Lower lobe of right lung (tissue), 2 donors: Measurements from ENCODE around the gene KDM7A. TPM values are rescaled to one million over a fixed set of nuclear protein-coding genes. Genes with fewer than 3 reads are reported as not detected.

Experiments used
- ATAC-seq, 2 donors: fragments of 200-7000 bp; cut with Tn5 transposase; one replicate each; pipeline ENCODE4 v1.9.1; 2020 to 2022; ENCODE audit warnings: mild to moderate bottlenecking in 2 of 2, moderate library complexity in 2 of 2
- DNase-seq: peaks from one replicate; pipeline ENCODE4 v3.0.0-alpha.2; 2020
- H3K27ac ChIP-seq: fragments of 200-600 bp; one replicate; pipeline ENCODE4 v1.8.0; 2022
- H3K27me3 ChIP-seq: fragments of 200-600 bp; one replicate; pipeline ENCODE4 v1.8.0; 2022; ENCODE audit warnings: low read depth
- H3K36me3 ChIP-seq: fragments of 200-600 bp; one replicate; pipeline ENCODE4 v1.8.0; 2022; ENCODE audit warnings: mild to moderate bottlenecking
- H3K4me1 ChIP-seq: fragments of 200-600 bp; one replicate; pipeline ENCODE4 v1.8.0; 2022
- H3K4me3 ChIP-seq: fragments of 200-600 bp; one replicate; pipeline ENCODE4 v1.8.0; 2022; ENCODE audit warnings: mild to moderate bottlenecking
- H3K9me3 ChIP-seq: fragments of 200-600 bp; one replicate; pipeline ENCODE4 v1.8.0; 2022
- intact Hi-C: fragments of 100-400 bp; cut with DNase I; formaldehyde crosslinking; loops from one replicate; pipeline ENCODE4 v1.11.0; 2022
- total RNA-seq: library from RNA; stranded (reverse); fragmentation: NEBNext Ultra II Directional; extraction: Animal tissue kit (Norgen Biotek cat#: 25700); gene quantifications from one replicate; pipeline ENCODE4 v1.2.1, GENCODE V29; 2021
- TF ChIP-seq, protein P1 (sequence below): fragments of 200-600 bp; IDR thresholded peaks from one replicate; pipeline ENCODE4 v1.8.0; 2022; ENCODE audit warnings: antibody characterized with exemption, mild to moderate bottlenecking
- donor health status: DM: no; HTN: yes; CAD: no; lungs with severe emphysema.

Gene KDM7A
- total RNA-seq, 1 donor from 2014 or later, result 17.9 TPM

DNA sequence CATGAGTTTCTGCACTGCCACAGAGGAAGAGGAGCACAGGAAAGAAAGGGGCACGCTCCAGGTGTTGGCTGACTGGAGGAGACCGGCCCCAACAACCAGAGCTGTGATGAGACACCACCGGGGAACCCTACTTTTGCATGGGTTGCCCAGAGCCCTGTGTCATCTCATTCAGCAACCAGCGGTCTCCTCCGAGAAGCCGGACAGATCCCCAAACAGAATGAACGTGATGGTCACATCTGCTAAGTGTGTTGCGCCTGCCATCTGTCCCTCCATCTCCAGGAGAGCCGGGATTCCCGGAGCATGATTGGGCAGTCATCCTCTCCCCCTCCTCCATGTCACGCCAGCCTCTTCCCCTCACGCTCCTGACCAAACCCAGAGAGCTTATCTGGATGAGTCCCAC is 136.9 kb downstream of the KDM7A start:
- H3K4me1 ChIP-seq, result peaks cover 4% of the 10 kb centered on the region
- no peak overlapping the region for H3K4me3 ChIP-seq
- H3K27ac ChIP-seq, result no peak overlapping the region
- no peaks in the 10 kb centered on the region for H3K27me3 ChIP-seq
- no peaks in the 10 kb centered on the region for H3K9me3 ChIP-seq
- intact Hi-C loops, result no loop called here
- ATAC-seq (no peak), DNase-seq (no peak)
- H3K36me3 ChIP-seq, result peaks cover 83% of the 10 kb centered on the region
- TF ChIP-seq, protein P1, sequence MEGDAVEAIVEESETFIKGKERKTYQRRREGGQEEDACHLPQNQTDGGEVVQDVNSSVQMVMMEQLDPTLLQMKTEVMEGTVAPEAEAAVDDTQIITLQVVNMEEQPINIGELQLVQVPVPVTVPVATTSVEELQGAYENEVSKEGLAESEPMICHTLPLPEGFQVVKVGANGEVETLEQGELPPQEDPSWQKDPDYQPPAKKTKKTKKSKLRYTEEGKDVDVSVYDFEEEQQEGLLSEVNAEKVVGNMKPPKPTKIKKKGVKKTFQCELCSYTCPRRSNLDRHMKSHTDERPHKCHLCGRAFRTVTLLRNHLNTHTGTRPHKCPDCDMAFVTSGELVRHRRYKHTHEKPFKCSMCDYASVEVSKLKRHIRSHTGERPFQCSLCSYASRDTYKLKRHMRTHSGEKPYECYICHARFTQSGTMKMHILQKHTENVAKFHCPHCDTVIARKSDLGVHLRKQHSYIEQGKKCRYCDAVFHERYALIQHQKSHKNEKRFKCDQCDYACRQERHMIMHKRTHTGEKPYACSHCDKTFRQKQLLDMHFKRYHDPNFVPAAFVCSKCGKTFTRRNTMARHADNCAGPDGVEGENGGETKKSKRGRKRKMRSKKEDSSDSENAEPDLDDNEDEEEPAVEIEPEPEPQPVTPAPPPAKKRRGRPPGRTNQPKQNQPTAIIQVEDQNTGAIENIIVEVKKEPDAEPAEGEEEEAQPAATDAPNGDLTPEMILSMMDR, result no peak

DNA sequence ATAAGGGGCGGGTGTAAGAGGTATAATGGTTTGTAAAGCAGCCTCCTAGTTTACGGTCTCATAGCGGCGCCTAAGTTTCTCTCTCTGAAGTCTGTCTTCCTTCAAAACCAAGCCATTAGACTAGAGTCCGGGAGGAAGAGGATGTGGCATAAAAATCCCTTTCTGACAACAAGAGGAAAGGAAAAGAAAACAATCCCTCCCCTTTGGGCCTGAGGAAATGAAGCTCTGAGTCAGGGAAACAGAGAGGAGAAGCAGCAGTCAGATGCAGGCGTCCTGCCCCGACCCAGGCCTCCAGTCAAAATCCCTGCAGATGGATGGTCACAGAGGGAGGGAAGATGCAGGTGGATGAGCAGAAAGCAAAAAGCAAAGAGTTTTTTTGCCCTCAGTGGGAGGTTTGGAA is 137.7 kb downstream of the KDM7A start:
- Histone ChIP-seq H3K27me3 (no peaks in the 10 kb centered on the region), H3K27ac (no peak overlapping the region), H3K9me3 (no peaks in the 10 kb centered on the region), H3K4me3 (no peak overlapping the region), H3K4me1 (peaks cover 4% of the 10 kb centered on the region), H3K36me3 (peaks cover 87% of the 10 kb centered on the region)
- intact Hi-C loops, result no loop called here
- ATAC-seq (no peak), DNase-seq (no peak)
- TF ChIP-seq, protein P1, result no peak

DNA sequence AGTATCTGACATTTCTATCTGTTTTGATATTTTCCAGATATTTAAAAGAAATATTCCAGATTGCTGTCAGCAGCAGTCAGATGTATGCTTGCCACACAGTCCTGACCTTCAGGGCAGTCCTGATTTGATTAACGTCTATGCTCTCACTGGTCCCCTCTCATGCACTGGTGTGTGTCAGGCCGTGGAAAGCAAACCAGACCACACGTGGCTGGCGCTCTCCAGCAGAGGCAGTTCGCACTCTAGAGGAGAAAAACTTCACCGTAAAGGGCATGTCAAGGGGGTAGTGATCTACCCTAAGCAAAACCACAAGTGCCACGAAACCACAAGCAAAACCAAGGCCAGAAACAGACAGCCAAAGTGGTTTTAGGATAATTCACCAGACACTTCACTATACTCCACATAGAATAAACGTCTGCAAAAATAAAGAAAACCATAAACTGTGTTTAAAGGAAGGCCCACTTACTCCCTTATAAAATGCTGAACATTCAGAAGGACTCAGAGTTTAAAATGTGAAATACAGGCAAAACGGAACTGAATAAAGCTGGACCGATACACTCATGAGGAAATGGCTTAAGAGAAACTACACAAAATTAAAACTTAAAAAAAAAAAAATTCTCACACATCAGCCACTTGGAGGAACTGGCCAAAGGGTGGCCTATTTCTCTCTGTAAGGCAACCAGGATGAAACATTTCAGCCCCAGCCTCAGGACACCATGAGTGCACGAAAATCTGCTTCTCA is 140.4 kb downstream of the KDM7A start:
- ATAC-seq (peak in 1 of 2 donors; percentile 22), DNase-seq (no peak)
- intact Hi-C loops, result no loop called here
- no peaks in the 10 kb centered on the region for H3K27me3 ChIP-seq
- TF ChIP-seq, protein P1, result no peak
- H3K4me3 ChIP-seq, result no peak overlapping the region
- H3K9me3 ChIP-seq, result no peaks in the 10 kb centered on the region
- peaks cover 9% of the 10 kb centered on the region for H3K4me1 ChIP-seq
- H3K27ac ChIP-seq, result no peak overlapping the region
- H3K36me3 ChIP-seq, result peaks cover 89% of the 10 kb centered on the region

DNA sequence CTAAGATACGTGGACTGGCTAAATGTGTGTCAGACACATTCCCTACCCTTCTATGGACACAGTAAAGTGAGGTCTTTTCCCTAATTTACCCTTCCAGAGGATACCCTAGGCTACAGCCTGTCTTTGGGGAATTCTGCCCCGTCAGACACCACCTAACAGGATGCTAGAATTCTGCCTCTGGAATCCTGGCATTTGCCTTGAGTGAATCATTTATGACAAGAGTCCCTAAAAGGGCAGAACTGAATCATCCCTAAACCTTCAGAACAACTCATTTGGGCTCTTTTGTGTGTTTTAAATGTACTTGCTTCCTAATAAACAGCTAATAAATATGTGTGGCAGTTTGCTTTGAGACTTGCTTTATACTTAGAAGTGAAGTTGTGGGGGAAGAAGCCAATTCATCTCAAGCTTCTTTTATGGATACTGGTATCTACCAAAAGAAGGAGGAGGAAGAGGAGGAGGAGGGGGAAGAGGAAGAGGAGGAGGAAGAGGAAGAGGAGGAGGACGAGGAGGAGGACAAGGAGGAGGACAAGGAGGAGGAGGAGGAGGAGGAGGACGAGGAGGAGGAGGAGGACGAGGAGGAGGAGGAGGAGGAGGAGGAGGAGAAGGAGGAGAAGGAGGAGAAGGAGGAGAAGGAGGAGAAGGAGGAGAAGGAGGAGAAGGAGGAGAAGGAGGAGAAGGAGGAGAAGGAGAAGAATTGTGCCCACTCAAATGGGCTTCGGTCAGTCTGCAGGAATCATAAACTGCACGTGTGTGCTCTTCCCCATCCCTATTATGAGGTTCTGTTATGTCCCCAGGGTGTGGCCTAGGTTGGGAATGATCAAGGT is 141.2 kb downstream of the KDM7A start:
- H3K27ac ChIP-seq, result no peak overlapping the region
- H3K27me3 ChIP-seq, result no peaks in the 10 kb centered on the region
- intact Hi-C loops, result no loop called here
- H3K4me1 ChIP-seq, result peaks cover 9% of the 10 kb centered on the region
- ATAC-seq (no peak), DNase-seq (no peak)
- H3K9me3 ChIP-seq, result no peaks in the 10 kb centered on the region
- H3K4me3 ChIP-seq, result no peak overlapping the region
- H3K36me3 ChIP-seq, result peaks cover 89% of the 10 kb centered on the region
- TF ChIP-seq, protein P1, result no peak

Other genes starting within 250 kb of the KDM7A start
- gene PARP12, start 114.0 kb downstream of the KDM7A start, total RNA-seq, result 122 TPM
- gene SLC37A3, start 221.5 kb upstream of the KDM7A start, total RNA-seq, result 31.1 TPM
- 1.7 TPM for gene RAB19, start 227.1 kb upstream of the KDM7A start, total RNA-seq